HepG2 (cell line): ENCODE data around the gene ASIC3. TPM values are rescaled to one million over a fixed set of nuclear protein-coding genes. Genes with fewer than 3 reads are reported as not detected.
A peak's percentile ranks its signal among the peaks of the same experiment; 100 is the strongest.

Experiments
- AGO1 ChIP-seq: fragments of 200-400 bp; formaldehyde crosslinking; IDR thresholded peaks from 2 replicates; pipeline ENCODE4 v1.6.1; 2017; ENCODE audit warnings: mild to moderate bottlenecking, low read depth, low read length, moderate library complexity; ENCODE audit not compliant: poor library complexity, severe bottlenecking
- MAFG ChIP-seq: sonication (generic); formaldehyde crosslinking; IDR thresholded peaks from 2 replicates; pipeline ENCODE4 v1.5.1; 2020; ENCODE audit warnings: mild to moderate bottlenecking, missing genetic modification reagents
- MAZ ChIP-seq, 2 experiments: sonication (generic) in 1 of 2; formaldehyde crosslinking in 1 of 2; IDR thresholded peaks; 2 replicates each; pipeline versions ENCODE4 v1.5.0 to v1.6.1; 2012 to 2020; ENCODE audit warnings: low read depth in 2 of 2, mild to moderate bottlenecking in 2 of 2, borderline replicate concordance in 1 of 2, improper control_type of control experiment in 1 of 2, low read length in 1 of 2, missing genetic modification reagents in 1 of 2, moderate library complexity in 1 of 2
- NFE2 ChIP-seq: sonication (generic); formaldehyde crosslinking; IDR thresholded peaks from 2 replicates; pipeline ENCODE4 v1.4.0; 2020; ENCODE audit warnings: missing genetic modification reagents
- TBX2 ChIP-seq: sonication (generic); formaldehyde crosslinking; IDR thresholded peaks from 2 replicates; pipeline ENCODE4 v1.5.0; 2020; ENCODE audit warnings: missing genetic modification reagents, mild to moderate bottlenecking, borderline replicate concordance
- ZBTB1 ChIP-seq: sonication (generic); formaldehyde crosslinking; IDR thresholded peaks from 2 replicates; pipeline ENCODE4 v1.4.0; 2020; ENCODE audit warnings: missing genetic modification reagents, borderline replicate concordance
- ZNF292 ChIP-seq: sonication (generic); formaldehyde crosslinking; IDR thresholded peaks from 2 replicates; pipeline ENCODE4 v1.8.1; 2022; ENCODE audit warnings: mild to moderate bottlenecking, low read depth, missing genetic modification reagents, borderline replicate concordance
- ZSCAN25 ChIP-seq: sonication (generic); formaldehyde crosslinking; IDR thresholded peaks from 2 replicates; pipeline ENCODE4 v1.8.0; 2022; ENCODE audit warnings: mild to moderate bottlenecking, missing genetic modification reagents
- polyA plus RNA-seq, 8 experiments: library from polyadenylated mRNA; depleted of rRNA in 3 of 8; stranded (reverse) in 7 of 8; unstranded in 1 of 8; fragments of >200 nt; fragmentation: Illumina TruSeq in 4 of 8; extraction: Trizol in 4 of 8; gene quantifications; 2 replicates each; pipeline versions ENCODE4 v1.2.1 to v1.2.3, GENCODE V29; 2011 to 2016; ENCODE audit warnings: low read depth in 4 of 8, missing spikeins in 1 of 8, mixed read lengths in 1 of 8; ENCODE audit not compliant: insufficient read depth in 1 of 8
- total RNA-seq, 5 experiments: library from RNA; depleted of rRNA; stranded (reverse); fragments of >200 nt; fragmentation: Illumina TruSeq; extraction: Trizol; gene quantifications; 2 replicates each; pipeline ENCODE4 v1.2.3, GENCODE V29; 2016; ENCODE audit warnings: low read depth in 1 of 5
- TF ChIP-seq, protein P1 (sequence below): sonication (generic); formaldehyde crosslinking; IDR thresholded peaks from 2 replicates; pipeline ENCODE4 v1.5.1; 2020; ENCODE audit warnings: mild to moderate bottlenecking, moderate library complexity, missing genetic modification reagents
- TF ChIP-seq, protein P2 (sequence below): sonication (generic); formaldehyde crosslinking; IDR thresholded peaks from 2 replicates; pipeline ENCODE4 v1.9.0; 2021; ENCODE audit warnings: missing genetic modification reagents, borderline replicate concordance
- TF ChIP-seq, protein P3 (sequence below): sonication (generic); formaldehyde crosslinking; IDR thresholded peaks from 2 replicates; pipeline ENCODE4 v1.9.0; 2021; ENCODE audit warnings: missing genetic modification reagents, mild to moderate bottlenecking, borderline replicate concordance
- TF ChIP-seq, protein P4 (sequence below): sonication (generic); formaldehyde crosslinking; IDR thresholded peaks from 2 replicates; pipeline ENCODE4 v1.5.1; 2020; ENCODE audit warnings: mild to moderate bottlenecking, missing genetic modification reagents, moderate library complexity
- TF ChIP-seq, protein P5 (sequence below): sonication (generic); formaldehyde crosslinking; IDR thresholded peaks from 2 replicates; pipeline ENCODE4 v1.5.1; 2020; ENCODE audit warnings: mild to moderate bottlenecking, missing genetic modification reagents, borderline replicate concordance

Gene ASIC3
- total and polyA plus RNA-seq, 2 of the 13 experiments (the other 11 are each of a cell fraction or from before 2014, with no cell fraction given): 0.51 TPM; not detected in 1

DNA sequence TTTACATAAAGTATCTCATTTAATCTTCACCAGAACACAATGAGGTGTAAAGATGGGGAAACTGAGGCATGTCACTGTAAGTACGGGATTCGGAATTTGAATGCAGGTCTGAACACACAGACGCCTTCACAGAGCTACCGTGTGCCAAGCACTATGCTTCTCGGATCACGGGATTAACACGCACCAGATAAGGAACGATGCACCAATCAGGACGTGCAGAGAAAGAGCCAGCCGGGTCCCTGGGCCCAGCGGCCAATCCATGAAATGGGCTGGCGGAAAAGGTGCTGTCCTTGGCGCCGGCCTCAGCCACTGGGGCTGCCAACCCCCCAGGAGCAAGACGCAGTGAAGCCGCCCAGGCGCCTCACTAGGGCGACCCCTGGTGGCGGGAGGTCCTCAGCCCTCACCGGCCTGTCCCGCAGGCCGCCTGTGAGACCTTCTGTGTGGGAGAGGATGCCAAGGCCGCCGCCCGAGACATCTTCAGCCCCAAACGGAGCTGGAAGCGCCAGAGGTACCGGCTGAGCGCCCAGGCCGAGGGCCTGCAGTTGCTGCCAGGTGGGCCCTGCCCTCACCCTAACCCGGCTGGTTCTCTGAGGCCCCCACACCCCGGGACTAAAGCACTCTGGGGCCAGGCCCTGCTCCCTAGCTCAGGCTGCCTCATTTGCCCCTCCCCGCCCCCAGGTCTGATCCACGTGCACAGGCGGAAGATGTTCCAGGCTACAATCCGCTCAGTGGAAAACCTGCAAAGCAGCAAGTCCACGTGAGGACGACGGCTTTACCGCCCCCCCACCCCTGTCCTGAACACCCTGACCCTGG, 39.6 kb upstream of the ASIC3 start (continued):
- no peak for TF ChIP-seq ZNF292
- TF ChIP-seq ZSCAN25 (CRISPR knock-in tag): no peak
- no peak for TF ChIP-seq MAZ (IDR thresholded peaks at IDR 0.05; ENCODE audit: borderline replicate concordance, low read depth, low read length)
- TF ChIP-seq MAZ (CRISPR knock-in tag; IDR thresholded peaks at IDR 0.05; ENCODE audit: low read depth): 0 out of 2 replicates have a peak, but pooled peaks have one; percentile 34
- no peak for TF ChIP-seq AGO1
- TF ChIP-seq, protein P1, sequence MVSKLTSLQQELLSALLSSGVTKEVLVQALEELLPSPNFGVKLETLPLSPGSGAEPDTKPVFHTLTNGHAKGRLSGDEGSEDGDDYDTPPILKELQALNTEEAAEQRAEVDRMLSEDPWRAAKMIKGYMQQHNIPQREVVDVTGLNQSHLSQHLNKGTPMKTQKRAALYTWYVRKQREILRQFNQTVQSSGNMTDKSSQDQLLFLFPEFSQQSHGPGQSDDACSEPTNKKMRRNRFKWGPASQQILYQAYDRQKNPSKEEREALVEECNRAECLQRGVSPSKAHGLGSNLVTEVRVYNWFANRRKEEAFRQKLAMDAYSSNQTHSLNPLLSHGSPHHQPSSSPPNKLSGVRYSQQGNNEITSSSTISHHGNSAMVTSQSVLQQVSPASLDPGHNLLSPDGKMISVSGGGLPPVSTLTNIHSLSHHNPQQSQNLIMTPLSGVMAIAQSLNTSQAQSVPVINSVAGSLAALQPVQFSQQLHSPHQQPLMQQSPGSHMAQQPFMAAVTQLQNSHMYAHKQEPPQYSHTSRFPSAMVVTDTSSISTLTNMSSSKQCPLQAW (CRISPR knock-in tag): no peak
- no peak for TF ChIP-seq NFE2 (CRISPR knock-in tag)
- no peak for TF ChIP-seq ZBTB1
- TF ChIP-seq MAFG (CRISPR knock-in tag): no peak
- TF ChIP-seq, protein P2, sequence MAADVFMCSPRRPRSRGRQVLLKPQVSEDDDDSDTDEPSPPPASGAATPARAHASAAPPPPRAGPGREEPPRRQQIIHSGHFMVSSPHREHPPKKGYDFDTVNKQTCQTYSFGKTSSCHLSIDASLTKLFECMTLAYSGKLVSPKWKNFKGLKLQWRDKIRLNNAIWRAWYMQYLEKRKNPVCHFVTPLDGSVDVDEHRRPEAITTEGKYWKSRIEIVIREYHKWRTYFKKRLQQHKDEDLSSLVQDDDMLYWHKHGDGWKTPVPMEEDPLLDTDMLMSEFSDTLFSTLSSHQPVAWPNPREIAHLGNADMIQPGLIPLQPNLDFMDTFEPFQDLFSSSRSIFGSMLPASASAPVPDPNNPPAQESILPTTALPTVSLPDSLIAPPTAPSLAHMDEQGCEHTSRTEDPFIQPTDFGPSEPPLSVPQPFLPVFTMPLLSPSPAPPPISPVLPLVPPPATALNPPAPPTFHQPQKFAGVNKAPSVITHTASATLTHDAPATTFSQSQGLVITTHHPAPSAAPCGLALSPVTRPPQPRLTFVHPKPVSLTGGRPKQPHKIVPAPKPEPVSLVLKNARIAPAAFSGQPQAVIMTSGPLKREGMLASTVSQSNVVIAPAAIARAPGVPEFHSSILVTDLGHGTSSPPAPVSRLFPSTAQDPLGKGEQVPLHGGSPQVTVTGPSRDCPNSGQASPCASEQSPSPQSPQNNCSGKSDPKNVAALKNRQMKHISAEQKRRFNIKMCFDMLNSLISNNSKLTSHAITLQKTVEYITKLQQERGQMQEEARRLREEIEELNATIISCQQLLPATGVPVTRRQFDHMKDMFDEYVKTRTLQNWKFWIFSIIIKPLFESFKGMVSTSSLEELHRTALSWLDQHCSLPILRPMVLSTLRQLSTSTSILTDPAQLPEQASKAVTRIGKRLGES (CRISPR knock-in tag): no peak
- TF ChIP-seq, protein P3, sequence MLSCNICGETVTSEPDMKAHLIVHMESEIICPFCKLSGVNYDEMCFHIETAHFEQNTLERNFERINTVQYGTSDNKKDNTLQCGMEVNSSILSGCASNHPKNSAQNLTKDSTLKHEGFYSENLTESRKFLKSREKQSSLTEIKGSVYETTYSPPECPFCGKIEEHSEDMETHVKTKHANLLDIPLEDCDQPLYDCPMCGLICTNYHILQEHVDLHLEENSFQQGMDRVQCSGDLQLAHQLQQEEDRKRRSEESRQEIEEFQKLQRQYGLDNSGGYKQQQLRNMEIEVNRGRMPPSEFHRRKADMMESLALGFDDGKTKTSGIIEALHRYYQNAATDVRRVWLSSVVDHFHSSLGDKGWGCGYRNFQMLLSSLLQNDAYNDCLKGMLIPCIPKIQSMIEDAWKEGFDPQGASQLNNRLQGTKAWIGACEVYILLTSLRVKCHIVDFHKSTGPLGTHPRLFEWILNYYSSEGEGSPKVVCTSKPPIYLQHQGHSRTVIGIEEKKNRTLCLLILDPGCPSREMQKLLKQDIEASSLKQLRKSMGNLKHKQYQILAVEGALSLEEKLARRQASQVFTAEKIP (CRISPR knock-in tag): no peak
- no peak; the same call in 1 of the 2 replicates for TF ChIP-seq TBX2 (CRISPR knock-in tag)
- TF ChIP-seq, protein P4, sequence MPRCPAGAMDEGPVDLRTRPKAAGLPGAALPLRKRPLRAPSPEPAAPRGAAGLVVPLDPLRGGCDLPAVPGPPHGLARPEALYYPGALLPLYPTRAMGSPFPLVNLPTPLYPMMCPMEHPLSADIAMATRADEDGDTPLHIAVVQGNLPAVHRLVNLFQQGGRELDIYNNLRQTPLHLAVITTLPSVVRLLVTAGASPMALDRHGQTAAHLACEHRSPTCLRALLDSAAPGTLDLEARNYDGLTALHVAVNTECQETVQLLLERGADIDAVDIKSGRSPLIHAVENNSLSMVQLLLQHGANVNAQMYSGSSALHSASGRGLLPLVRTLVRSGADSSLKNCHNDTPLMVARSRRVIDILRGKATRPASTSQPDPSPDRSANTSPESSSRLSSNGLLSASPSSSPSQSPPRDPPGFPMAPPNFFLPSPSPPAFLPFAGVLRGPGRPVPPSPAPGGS: no peak
- TF ChIP-seq, protein P5, sequence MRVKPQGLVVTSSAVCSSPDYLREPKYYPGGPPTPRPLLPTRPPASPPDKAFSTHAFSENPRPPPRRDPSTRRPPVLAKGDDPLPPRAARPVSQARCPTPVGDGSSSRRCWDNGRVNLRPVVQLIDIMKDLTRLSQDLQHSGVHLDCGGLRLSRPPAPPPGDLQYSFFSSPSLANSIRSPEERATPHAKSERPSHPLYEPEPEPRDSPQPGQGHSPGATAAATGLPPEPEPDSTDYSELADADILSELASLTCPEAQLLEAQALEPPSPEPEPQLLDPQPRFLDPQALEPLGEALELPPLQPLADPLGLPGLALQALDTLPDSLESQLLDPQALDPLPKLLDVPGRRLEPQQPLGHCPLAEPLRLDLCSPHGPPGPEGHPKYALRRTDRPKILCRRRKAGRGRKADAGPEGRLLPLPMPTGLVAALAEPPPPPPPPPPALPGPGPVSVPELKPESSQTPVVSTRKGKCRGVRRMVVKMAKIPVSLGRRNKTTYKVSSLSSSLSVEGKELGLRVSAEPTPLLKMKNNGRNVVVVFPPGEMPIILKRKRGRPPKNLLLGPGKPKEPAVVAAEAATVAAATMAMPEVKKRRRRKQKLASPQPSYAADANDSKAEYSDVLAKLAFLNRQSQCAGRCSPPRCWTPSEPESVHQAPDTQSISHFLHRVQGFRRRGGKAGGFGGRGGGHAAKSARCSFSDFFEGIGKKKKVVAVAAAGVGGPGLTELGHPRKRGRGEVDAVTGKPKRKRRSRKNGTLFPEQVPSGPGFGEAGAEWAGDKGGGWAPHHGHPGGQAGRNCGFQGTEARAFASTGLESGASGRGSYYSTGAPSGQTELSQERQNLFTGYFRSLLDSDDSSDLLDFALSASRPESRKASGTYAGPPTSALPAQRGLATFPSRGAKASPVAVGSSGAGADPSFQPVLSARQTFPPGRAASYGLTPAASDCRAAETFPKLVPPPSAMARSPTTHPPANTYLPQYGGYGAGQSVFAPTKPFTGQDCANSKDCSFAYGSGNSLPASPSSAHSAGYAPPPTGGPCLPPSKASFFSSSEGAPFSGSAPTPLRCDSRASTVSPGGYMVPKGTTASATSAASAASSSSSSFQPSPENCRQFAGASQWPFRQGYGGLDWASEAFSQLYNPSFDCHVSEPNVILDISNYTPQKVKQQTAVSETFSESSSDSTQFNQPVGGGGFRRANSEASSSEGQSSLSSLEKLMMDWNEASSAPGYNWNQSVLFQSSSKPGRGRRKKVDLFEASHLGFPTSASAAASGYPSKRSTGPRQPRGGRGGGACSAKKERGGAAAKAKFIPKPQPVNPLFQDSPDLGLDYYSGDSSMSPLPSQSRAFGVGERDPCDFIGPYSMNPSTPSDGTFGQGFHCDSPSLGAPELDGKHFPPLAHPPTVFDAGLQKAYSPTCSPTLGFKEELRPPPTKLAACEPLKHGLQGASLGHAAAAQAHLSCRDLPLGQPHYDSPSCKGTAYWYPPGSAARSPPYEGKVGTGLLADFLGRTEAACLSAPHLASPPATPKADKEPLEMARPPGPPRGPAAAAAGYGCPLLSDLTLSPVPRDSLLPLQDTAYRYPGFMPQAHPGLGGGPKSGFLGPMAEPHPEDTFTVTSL (CRISPR knock-in tag): no peak
